T-cell (primary cell): ENCODE data around the gene PLAU. TPM values are rescaled to one million over a fixed set of nuclear protein-coding genes. Genes with fewer than 3 reads are reported as not detected.

Experiments
- total RNA-seq, 35 experiments: library from RNA in 6 of 35; stranded (reverse) in 6 of 35; fragments of 120-200 nt in 1 of 35; gene quantifications; one replicate each; pipeline versions ENCODE4 v1.2.1 to v1.2.4 and lab custom pipeline; 2013 to 2026

PLAU gene
- total RNA-seq, 5 donors from 2014 or later (not counting 1 experiment from before 2014, with no cell fraction given), result 0.63 to 1.1 (median 1.1) TPM; not detected in 2

Other genes with a start within 250 kb of the PLAU start
- gene AGAP5, start 213.0 kb upstream of the PLAU start, total RNA-seq, result 10 to 100 TPM; 11.6 to 17.0 (median 14.7) TPM
- gene SEC24C, start 166.8 kb upstream of the PLAU start, total RNA-seq, result 100 to 1,000 TPM in 1 of 5 donors, 10 to 100 TPM in 4; 77.7 to 107 (median 92.2) TPM
- 10 to 100 TPM in 3 of 5 donors, 1 to 10 TPM in 2; 6.3 to 17.5 (median 14.2) TPM for gene CHCHD1, start 129.1 kb upstream of the PLAU start, total RNA-seq
- 100 to 1,000 TPM in 2 of 5 donors, 10 to 100 TPM in 3; 69.0 to 106 (median 90.8) TPM for gene ZSWIM8, start 125.5 kb upstream of the PLAU start, total RNA-seq
- 100 to 1,000 TPM in 4 of 5 donors, 10 to 100 TPM in 1; 96.1 to 119 (median 110) TPM for gene NDST2, start 99.5 kb upstream of the PLAU start, total RNA-seq
- 10 to 100 TPM; 50.6 to 59.9 (median 55.5) TPM for gene CAMK2G, start 36.6 kb upstream of the PLAU start, total RNA-seq
- gene VCL, start 87.0 kb downstream of the PLAU start, total RNA-seq, result 10 to 100 TPM; 22.6 to 48.7 (median 27.0) TPM
- 10 to 100 TPM; 25.8 to 37.1 (median 33.9) TPM for gene AP3M1, start 239.7 kb downstream of the PLAU start, total RNA-seq
- 10 to 100 TPM; 20.7 to 32.8 (median 23.6) TPM for gene ADK, start 240.1 kb downstream of the PLAU start, total RNA-seq